HL-60/S4 treated with phorbol 12-myristate 13-acetate at 8.2 ng/mL for 4 days and 3 days (cell line): ENCODE measurements around the gene TMEM190.

ENCODE experiments used
- in situ Hi-C: fragments of 300-500 bp; cut with MboI; formaldehyde crosslinking; loops from 2 replicates; pipeline ENCODE4 v1.15.0; 2022; ENCODE audit warnings: low sequenced_read_pairs

TMEM190 gene

GRCh38 chr19:55369653-55370304, 6.8 kb upstream of the TMEM190 start:
- in situ Hi-C loops: no loop called here

DNA sequence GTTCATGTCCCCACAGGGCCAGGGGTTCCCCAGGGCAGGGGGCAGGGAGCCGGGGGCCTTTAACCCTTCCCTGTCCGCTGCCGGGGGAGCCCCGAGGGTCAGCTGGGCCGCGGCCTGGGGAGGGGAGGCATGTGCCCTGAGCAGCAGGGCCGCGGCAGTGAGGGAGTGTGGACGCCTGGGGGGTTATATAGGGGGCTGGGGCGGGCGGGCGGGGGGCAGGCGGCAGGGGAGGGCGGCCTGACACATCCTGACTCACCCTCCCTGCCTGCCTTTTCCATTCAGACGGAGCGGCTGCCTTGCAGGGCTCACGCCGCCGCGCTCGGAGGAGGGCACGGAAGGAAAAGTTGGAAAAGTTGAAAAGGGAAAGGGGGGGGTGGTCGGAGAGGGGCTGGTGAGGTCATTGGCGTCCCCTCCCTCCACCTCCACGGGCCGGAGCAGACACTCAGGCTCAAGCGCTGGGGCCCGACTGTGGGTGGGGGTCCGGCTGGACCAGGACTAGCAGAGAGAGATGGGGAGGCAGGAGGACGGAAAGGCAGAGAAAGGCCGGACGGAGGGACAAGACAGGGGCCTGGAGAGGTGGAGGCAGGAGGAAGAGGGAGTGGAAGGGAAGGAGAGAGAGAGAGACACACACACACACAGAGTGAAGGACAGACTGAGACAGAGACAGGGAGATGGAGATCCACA, 6.2 kb upstream of the TMEM190 start, which contains the start of gene IL11:
Gene IL11 (minus strand): TSS at position 159 of the 684 bp plus-strand sequence. CDS start 153 bp downstream, at position 6.
- in situ Hi-C loops: no loop called here

DNA sequence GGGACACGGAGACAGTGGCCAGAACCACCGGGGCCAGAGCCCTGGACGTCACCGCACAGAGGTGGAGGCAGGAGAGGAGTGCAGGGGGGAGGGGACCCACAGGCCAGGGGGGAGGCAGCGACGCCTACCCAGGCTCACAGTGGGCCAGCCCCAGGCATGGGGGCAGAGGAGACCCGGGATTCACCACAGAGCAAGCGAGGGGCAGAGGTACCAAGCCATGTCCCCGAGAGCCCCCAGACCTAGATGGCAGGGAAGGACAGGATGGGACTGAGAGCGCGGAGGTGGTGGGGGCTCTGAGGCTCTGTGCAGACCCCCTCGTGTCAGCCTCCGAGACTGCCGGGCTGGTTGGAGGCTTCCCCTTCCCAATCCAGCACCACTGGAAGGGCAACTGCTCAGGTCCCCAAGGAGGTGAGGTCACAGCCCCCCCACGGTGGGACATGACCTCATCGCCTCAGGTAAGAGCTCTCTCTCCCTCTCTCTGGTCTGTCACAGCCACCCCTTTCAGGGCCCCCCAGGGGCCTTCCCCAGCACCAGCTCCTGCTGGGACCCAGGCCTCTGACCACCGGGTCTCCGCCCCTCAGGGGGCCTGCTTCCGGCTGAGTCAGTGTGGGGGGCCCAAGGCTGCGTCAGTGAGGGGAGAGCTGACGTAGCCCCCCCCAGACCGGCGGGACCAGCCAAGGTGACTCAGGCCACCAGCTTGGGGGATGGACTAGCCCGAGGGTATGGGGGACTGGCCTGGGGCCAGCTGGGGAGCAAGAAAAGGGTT, 4.1 kb upstream of the TMEM190 start:
- in situ Hi-C loops: no loop called here

DNA sequence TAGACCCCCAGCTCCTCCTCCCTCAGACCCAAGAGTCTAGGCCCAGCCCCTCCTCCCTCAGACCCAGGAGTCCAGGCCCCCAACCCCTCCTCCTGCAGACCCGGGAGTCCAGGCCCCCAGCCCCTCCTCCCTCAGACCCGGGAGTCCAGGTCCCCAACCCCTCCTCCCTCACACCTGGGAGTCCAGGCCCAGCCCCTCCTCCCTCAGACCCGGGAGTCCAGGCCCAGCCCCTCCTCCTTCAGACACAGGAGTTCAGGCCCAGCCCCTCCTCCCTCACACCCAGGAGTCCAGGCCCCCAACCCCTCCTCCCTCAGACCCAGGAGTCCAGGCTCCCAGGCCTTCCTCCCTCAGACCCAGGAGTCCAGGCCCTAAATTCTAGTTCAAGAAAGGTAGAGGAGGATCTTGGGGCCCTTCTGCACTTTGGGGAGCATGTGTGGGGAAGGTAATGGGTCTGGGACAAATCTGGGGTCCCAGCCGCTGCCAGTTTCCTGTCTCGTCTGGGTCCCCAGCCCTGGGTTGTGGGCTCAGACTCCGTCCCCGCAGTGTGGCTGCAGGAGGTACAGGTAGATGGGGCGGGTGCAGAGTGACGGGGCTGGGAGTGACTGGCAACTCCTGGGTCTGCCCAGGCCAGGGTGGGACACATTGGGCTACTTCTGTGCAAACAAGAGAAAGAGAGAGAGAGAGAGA, 3.2 kb upstream of the TMEM190 start:
- in situ Hi-C loops: no loop called here

DNA sequence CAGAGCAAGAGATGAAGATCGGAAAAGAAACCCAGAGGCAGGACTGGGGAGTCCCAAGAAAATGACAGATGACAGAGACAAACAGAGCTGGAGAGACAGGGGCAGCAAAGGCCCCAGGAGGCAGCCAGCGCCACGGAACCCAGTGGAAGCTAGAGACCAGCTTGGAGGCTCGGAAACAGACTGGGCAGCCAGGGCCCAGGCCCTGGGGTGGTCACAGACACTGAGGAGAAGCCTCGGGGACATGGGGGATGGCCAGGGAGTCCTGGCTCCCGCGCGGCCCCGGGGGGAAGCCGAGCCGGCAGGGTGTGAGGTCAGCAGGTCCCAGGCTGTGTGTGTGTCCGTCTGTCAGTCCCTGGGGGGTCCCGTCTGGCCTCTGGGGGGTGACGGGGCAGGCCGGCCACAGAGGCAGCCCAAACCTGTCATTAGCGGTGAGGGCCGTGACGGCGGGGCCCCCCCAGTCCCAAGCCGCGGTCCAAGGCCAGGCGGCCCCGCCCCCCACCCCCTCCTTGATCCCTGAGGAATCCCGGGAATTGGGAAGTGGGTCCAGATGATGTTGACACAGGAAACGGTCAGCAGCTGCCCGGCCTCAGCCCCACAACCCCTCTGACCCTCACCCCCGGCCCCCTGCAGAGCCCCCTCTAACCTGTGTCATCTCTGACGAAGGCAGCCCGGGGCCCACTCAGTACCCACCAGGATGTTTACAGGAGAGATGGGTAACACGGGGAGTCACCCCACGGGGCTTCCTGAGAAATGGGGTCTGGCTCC, 2.5 kb upstream of the TMEM190 start:
- in situ Hi-C loops: no loop called here

DNA sequence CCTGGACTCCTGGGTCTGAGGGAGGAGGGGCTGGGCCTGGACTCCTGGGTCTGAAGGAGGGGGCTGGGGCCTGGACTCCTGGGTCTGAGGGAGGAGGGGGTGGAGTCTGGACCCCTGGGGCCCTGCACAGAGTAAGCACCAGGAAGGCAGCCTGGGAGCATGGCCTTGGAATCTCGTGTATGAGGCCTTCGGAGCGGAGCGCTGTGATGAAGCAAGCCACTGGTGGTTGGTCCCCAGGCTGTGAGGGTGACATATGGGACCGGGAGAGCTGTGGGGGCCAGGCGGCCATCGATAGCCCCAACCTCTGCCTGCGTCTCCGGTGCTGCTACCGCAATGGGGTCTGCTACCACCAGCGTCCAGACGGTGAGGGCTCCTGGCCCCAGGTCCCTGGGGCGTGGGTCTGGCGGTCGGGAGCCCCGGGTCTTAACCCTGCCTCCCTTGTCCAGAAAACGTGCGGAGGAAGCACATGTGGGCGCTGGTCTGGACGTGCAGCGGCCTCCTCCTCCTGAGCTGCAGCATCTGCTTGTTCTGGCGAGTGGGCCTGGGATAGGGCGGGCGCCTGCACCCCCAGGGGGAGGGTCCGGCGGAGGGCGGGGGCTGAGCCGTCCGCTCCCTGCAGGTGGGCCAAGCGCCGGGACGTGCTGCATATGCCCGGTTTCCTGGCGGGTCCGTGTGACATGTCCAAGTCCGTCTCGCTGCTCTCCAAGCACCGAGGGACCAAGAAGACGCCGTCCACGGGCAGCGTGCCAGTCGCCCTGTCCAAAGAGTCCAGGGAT, 918 bp downstream of the TMEM190 start:
- in situ Hi-C loops: no loop called here

GRCh38 chr19:55379174-55379573, 2.5 kb downstream of the TMEM190 start:
- in situ Hi-C loops: no loop called here

DNA sequence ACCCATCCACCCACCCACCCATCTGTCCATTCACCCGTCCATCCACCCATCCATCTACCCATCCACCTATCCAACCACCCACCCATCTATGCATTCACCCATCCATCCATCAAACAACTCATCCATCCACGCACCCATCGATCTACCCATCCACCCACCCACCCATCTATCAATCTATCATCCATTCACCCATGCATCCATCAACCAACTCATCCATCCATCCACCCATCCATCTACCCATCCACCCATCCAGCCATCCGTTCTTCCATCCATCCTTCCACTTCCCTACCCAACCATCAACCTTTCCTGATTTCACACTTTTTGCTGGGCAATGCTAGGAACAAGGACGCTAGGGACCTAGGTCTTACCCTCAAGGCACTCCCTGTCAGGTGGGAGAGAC, 5.4 kb downstream of the TMEM190 start:
- in situ Hi-C loops: no loop called here

- in situ Hi-C loops: no loop called here
These were observed 6.0 kb downstream of the TMEM190 start for GRCh38 chr19:55382522-55383054.

GRCh38 chr19:55383279-55384130, 6.9 kb downstream of the TMEM190 start:
- in situ Hi-C loops: no loop called here

DNA sequence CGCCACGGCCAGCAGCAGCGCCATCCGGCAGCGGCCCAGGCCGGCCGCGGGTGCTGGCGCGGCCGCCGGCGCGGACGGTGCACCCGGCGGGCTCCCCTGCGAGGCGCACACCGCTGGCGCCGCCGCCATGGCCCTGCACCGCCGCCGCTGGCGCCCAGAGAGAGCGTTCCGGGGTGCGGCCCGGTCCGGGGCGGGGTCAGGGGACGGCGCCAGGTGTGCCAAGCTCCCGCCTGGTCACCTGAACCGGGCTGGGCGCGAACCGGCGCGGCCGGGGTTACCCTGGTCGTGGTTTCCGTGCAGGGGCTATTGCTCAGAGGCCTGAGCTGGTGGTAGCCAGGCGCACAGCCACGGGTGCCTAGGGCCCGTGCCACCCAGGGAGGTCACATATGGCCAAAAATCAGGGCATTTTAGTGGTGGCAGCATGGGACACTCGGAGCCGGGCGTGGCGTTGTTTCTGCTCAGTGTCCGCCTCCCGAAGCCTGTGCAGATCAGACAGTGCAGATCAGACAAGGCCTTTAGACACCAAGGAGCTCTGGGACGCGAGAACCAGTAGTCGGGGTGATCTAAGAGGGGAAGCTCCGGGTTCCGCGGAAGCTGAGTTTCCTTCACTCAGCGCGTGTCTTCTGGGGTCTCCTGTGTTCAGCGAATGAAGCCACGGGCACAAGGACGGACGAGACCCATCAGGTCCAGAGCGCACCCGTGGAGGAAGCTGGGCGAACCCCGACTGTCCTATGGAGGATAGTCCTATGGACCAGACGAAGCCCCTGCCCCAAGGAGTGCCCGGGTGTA, 7.7 kb downstream of the TMEM190 start, which contains the start of gene TMEM238:
Gene TMEM238 (minus strand): TSS at position 162 of the 789 bp plus-strand sequence. CDS start 33 bp downstream, at position 129.
- in situ Hi-C loops: no loop called here

- in situ Hi-C loops: no loop called here
These were observed 8.5 kb downstream of the TMEM190 start for GRCh38 chr19:55384920-55385723.

GRCh38 chr19:55385724-55386492, 9.3 kb downstream of the TMEM190 start, which contains the start of gene RPL28:
TSS of gene RPL28 (plus strand) at chr19:55385932. CDS start at chr19:55386358, 426 bp downstream.
- in situ Hi-C loops: no loop called here

- in situ Hi-C loops: no loop called here
These were observed 9.9 kb downstream of the TMEM190 start for GRCh38 chr19:55386493-55386971.

GRCh38 chr19:55387736-55388497, 11.3 kb downstream of the TMEM190 start:
- in situ Hi-C loops: no loop called here
